GM12878 (cell line): ENCODE results near the gene LGI4. TPM values are rescaled to one million over a fixed set of nuclear protein-coding genes. Genes with fewer than 3 reads are reported as not detected.
"Not testable (repeated sequence)": the region's sequence is repeated elsewhere in the genome, so short reads cannot be mapped to it uniquely, and the experiment has no call there.

ENCODE experiments used
- ATAC-seq: fragments of 200-7000 bp; cut with Tn5 transposase; 3 replicates; pipeline ENCODE4 v1.9.1; 2020; ENCODE audit warnings: mild to moderate bottlenecking, moderate library complexity
- BruUV-seq: library from RNA; stranded (reverse); fragments of 400-500 nt; replicated peaks from 2 replicates; lab custom pipeline; 2021; lab: Mats Ljungman, UMichigan
- CTCF ChIA-PET: fragments of 300-600 bp; sonication (Branson Sonifier 250); formaldehyde crosslinking; extraction: SDS; loops from one replicate; lab custom pipeline; 2021; ENCODE audit warnings: inconsistent platforms; lab: Yijun Ruan, JAX
- POLR2A ChIA-PET: fragments of 350-600 bp; formaldehyde crosslinking; extraction: SDS; loops from one replicate; lab custom pipeline; 2021; ENCODE audit warnings: inconsistent platforms; lab: Charles Lee
- RAD21 ChIA-PET: fragments of 300-600 bp; sonication (Branson Sonifier 250); formaldehyde crosslinking; loops from one replicate; lab custom pipeline; 2023; ENCODE audit warnings: antibody characterized with exemption; ENCODE audit not compliant: unreplicated experiment; lab: Charles Lee
- SMC1A ChIA-PET: fragments of 300-600 bp; sonication (Branson Sonifier 250); formaldehyde crosslinking; loops from one replicate; lab custom pipeline; 2023; ENCODE audit not compliant: unreplicated experiment, uncharacterized antibody; lab: Charles Lee
- DNase-seq: peaks from one replicate; pipeline ENCODE4 v3.0.0-alpha.2; 2011; ENCODE audit warnings: low read depth, low spot score
- FAIRE-seq: peaks from 3 replicates; lab custom pipeline; 2011; peaks lifted over from hg19 to GRCh38; lab: Jason Lieb, UNC
- H2AFZ ChIP-seq: 2 replicates; pipeline ENCODE4 v1.6.0; 2011; ENCODE audit warnings: low read depth, low read length, control low read depth; ENCODE audit not compliant: control insufficient read depth
- H3K27ac ChIP-seq: 2 replicates; pipeline ENCODE4 v1.5.1; 2011; ENCODE audit warnings: control low read depth; ENCODE audit not compliant: control insufficient read depth, insufficient read depth
- H3K27me3 ChIP-seq, 2 experiments: replicated peaks in 1 of 2; 2 replicates each; pipeline versions ENCODE4 v1.6.0 to v1.6.1; 2011; ENCODE audit warnings: low read length in 1 of 2; ENCODE audit not compliant: control insufficient read depth in 2 of 2, insufficient read depth in 2 of 2
- H3K36me3 ChIP-seq, 2 experiments: 2 replicates each; pipeline ENCODE4 v1.5.1; 2011; ENCODE audit warnings: low read length in 1 of 2; ENCODE audit not compliant: control insufficient read depth in 2 of 2, insufficient read depth in 2 of 2
- H3K4me1 ChIP-seq: 2 replicates; pipeline ENCODE4 v1.6.1; 2011; ENCODE audit warnings: mild to moderate bottlenecking, low read length, moderate library complexity, mixed read lengths; ENCODE audit not compliant: control insufficient read depth, insufficient read depth
- H3K4me2 ChIP-seq: 2 replicates; pipeline ENCODE4 v1.6.0; 2011; ENCODE audit warnings: control low read depth; ENCODE audit not compliant: control insufficient read depth, insufficient read depth
- H3K4me3 ChIP-seq: fragments of 200-600 bp; sonication (generic); 2 replicates; pipeline ENCODE4 v1.5.1; 2016
- H3K79me2 ChIP-seq: 2 replicates; pipeline ENCODE4 v1.6.0; 2011; ENCODE audit warnings: low read length; ENCODE audit not compliant: control insufficient read depth, insufficient read depth
- H3K9ac ChIP-seq: 2 replicates; pipeline ENCODE4 v1.8.0; 2011; ENCODE audit warnings: low read length, control low read depth, mixed read lengths; ENCODE audit not compliant: control insufficient read depth, insufficient read depth
- H3K9me3 ChIP-seq: replicated peaks from 3 replicates; pipeline ENCODE4 v1.5.1; 2011; ENCODE audit warnings: mild to moderate bottlenecking, low read length; ENCODE audit not compliant: control insufficient read depth, insufficient read depth
- H4K20me1 ChIP-seq: 2 replicates; pipeline ENCODE4 v1.6.0; 2011; ENCODE audit not compliant: control insufficient read depth, insufficient read depth
- WGBS: methylation state at CpG from one replicate; pipeline ENCODE4 v1.1.6; 2016; ENCODE audit warnings: low lambda C conversion rate; ENCODE audit not compliant: insufficient replicate concordance, insufficient coverage; ENCODE audit errors: missing lambda C conversion rate; 5-methylcytosine and 5-hydroxymethylcytosine counted together
- in situ Hi-C: fragments of 300-500 bp; cut with MboI; formaldehyde crosslinking; loops from 9 replicates; pipeline ENCODE4 v1.14.3; 2018; ENCODE audit warnings: mixed read lengths
- intact Hi-C: fragments of 100-400 bp; cut with micrococcal nuclease; formaldehyde crosslinking; loops from one replicate; pipeline ENCODE4 v1.14.2; 2022; ENCODE audit not compliant: unreplicated experiment
- polyA plus RNA-seq, 11 experiments: library from polyadenylated mRNA; depleted of rRNA in 4 of 11; unstranded in 6 of 11; stranded (reverse) in 5 of 11; fragments of >200 nt; fragmentation: Nextera tagmentation in 4 of 11; fragmentation: Illumina TruSeq in 1 of 11; extraction: Ambion mirVana in 4 of 11; extraction: Trizol in 1 of 11; gene quantifications; 1 replicate in 1 of 11; 2 replicates in 10 of 11; pipeline versions ENCODE4 v1.2.1 to v1.2.3, GENCODE V29; 2011 to 2016; ENCODE audit warnings: inconsistent platforms in 2 of 11, missing spikeins in 2 of 11, low read depth in 1 of 11
- total RNA-seq, 4 experiments: library from RNA; depleted of rRNA in 3 of 4; stranded (reverse); fragments of >200 nt in 3 of 4; fragmentation: Illumina TruSeq in 1 of 4; extraction: Trizol in 1 of 4; gene quantifications; 2 replicates each; pipeline versions ENCODE4 v1.2.1 to v1.2.3, GENCODE V29; 2013 to 2021

LGI4 gene
- total and polyA plus RNA-seq, 10 of the 15 experiments (the other 5 are each of a cell fraction or from before 2014, with no cell fraction given) = 0.11 TPM; not detected in 9

- BruUV-seq, intact Hi-C loops: not testable (repeated sequence)
- CTCF ChIA-PET = interaction anchor here (0.9 kb wide), 1 partner anchor 32 kb away, joined by 3 read pairs; no protein-coding TSS in a partner anchor
These were observed 31.2 kb downstream of the LGI4 start for GRCh38 chr19:35103614-35104013.

GRCh38 chr19:35101949-35102348, 32.9 kb downstream of the LGI4 start:
- SMC1A ChIA-PET, H3K27me3 ChIP-seq, H3K4me1 ChIP-seq, H3K36me3 ChIP-seq, ATAC-seq, H3K27ac ChIP-seq, RAD21 ChIA-PET, H4K20me1 ChIP-seq, POLR2A ChIA-PET, FAIRE-seq, H3K4me2 ChIP-seq, H2AFZ ChIP-seq, DNase-seq, in situ Hi-C loops, CTCF ChIA-PET, intact Hi-C loops, H3K4me3 ChIP-seq, H3K79me2 ChIP-seq, H3K9me3 ChIP-seq, H3K9ac ChIP-seq, BruUV-seq: not testable (repeated sequence)
- WGBS = 56% methylated on average over 10 of the region's 10 CpGs

More at GRCh38 chr19:35103614-35104013, 31.2 kb downstream of the LGI4 start:
- H3K4me3 ChIP-seq, H3K9ac ChIP-seq, H3K36me3 ChIP-seq, H3K27ac ChIP-seq, RAD21 ChIA-PET, POLR2A ChIA-PET, H2AFZ ChIP-seq, FAIRE-seq, ATAC-seq, H3K4me1 ChIP-seq, H3K79me2 ChIP-seq, H3K27me3 ChIP-seq, H4K20me1 ChIP-seq, DNase-seq, H3K4me2 ChIP-seq, SMC1A ChIA-PET, H3K9me3 ChIP-seq, in situ Hi-C loops: not testable (repeated sequence)
- WGBS = 9% methylated on average over 10 of the region's 10 CpGs
